Stimulated activated CD8-positive, alpha-beta memory T cell treated with anti-CD3 and anti-CD28 coated beads, Interleukin-4, amount 100 ng/mL, for 4 hours (primary cell): ENCODE measurements around the gene GLI2.

Experiments
- DNase-seq, 2 donors: peaks; one replicate each; pipeline ENCODE4 v3.0.0-alpha.2; 2020; ENCODE audit warnings: low read depth in 2 of 2, low spot score in 1 of 2

Gene GLI2

DNA sequence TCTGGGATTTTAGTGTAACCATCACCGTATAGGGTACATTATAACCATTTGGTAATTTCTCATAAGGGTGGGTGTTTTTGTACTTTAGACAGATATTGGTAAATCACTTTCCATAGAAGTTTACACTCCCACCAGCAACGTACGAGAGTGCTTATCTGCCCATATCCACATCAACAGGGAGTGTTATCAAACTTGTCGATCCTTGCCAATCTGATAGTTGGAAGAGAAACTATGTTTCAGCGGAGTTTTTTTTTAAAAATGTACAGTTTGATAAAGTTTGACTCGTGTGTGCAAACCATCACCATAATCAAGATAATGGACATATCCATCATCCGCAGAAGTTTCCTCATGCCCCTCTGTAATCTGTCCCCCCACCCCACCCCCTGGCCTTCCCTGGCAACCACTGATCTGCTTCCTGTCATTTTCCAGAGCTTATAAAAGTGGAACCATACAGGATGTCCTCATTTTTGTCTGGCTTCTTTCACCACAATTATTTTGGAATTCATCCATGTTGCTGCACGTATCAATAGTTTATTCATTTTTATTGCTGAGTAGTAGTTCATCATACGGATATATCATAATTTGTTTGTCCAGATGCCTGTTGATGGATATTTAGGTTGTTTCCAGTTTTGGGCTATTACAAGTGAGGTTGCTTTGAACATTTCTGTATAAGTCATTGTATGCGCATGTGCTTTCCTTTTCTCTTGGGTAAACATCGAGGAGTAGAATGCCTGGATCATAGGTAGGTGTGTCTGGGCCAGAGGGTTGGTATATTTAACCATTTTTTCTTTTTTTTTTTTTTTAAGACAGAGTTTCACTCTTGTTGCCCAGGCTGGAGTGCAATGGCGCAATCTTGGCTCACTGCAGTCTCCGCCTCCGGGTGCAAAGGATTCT lies 18.6 kb downstream of the GLI2 start:
- DNase-seq, result no peak

DNA sequence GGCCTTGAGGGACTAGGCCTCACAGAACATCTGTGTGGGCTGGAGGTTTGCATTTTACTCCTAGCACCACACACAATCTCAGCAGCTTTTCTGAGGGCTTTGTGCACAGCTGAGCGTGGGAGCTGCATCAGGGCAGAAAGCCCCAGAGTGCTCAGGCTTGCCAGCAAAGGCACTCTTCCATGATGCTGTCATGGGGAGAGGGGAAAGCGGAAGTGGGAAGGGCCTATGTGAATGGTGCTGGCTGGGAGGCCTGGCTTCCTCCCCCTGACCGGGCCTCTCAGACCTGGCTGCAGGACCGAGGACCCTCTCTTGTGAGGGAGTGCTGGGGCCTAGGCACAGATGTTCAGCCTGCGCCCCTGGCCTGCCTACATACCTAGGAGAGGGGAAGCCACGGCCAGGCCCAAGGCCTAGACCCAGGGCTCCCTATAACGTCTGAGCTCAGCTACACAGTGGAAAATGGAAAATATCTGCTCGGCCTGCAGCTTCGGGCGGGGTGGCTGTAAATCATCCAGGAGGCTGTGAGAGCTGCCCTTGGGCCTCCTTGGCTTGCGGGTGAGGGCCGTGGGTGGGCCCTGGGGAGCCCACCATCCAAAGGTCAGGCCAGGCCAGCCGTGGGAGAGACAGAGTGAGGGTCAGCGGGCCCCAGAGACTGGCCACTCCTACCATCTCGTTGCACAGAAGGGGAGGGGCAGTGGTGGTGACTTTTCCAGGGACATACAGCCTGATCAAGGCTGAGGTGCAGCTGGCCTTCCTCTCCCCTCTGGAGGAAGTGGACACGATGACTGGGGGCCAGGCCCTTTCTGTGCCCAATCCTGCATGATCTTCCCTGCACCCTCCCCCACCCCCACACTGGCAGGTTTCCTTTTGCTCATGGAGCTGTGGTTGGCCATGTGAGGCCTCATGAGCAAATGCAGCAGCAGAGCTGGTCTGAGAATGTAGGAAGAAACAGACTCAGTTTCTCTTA lies 22.8 kb downstream of the GLI2 start:
- DNase-seq, result no peak

DNA sequence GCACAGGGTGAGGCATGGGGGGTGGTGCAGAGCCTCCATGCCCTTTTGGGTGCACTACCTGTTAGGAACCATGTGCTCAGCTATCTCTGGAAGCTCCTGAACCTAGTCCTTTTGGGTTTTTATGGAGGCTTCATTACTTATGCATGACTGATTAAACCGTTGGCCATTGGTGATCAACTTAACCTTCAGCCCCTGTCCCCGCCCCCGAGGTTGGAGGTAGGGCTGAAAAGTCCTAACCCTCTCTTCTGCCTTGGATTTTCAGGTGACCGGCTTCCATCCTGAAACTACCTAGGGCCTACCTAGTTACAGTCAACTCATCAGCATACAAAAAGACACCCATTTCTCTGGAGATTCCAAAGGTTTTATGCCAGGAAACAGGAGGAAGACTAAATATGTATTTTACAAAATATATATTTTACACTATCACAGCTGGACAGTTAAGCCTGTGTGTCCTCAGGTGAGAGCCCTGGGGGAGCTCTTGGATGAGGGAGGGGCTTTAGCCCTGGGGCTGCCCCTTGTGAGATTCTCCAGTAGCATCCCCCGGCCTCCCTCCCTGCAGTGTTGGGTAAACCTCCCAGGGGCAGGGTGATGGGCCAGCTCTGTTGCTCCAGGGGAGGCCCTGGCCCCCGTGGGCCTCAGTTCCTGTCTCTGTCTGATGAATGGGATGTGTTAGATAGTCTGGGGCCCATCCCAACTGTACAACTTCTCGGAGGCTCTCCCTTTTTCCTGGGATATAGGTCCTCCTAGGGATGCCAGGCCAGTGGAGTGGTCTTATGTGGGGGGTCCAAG lies 24.1 kb downstream of the GLI2 start:
- no peak for DNase-seq

DNA sequence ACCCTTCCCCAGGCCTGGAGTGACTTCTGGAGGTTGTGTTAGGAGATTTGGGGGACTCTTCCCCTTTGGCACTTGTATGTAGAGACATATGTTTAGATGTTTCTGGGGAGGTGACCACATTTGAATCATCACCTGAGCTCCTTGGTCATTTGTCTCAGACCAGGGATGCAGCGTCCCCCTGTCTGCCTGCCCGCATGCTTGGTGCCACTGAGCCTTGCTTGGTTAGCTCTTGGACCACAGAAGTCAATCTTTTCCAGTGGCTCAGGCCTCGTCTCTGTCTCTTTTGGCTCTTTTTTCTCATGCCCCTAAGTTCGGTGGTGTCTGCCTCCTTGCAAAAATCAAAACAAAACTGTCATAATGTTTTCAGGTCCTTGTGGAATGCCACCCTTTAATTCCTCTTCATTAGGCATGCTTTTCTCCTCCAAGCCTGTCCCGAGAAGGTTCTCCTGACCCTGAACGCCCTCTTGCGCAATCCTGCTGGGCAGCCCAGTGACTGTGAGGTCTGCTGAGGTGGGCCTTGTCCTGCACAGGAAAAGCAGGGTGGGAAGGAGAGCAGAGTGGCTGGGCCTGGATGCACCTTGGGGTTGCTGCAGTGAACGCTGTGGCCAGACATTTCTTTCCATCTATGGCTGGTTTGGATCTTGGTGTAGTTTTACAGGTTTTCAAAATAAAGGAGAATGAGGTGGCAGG lies 24.9 kb downstream of the GLI2 start:
- no peak for DNase-seq

DNA sequence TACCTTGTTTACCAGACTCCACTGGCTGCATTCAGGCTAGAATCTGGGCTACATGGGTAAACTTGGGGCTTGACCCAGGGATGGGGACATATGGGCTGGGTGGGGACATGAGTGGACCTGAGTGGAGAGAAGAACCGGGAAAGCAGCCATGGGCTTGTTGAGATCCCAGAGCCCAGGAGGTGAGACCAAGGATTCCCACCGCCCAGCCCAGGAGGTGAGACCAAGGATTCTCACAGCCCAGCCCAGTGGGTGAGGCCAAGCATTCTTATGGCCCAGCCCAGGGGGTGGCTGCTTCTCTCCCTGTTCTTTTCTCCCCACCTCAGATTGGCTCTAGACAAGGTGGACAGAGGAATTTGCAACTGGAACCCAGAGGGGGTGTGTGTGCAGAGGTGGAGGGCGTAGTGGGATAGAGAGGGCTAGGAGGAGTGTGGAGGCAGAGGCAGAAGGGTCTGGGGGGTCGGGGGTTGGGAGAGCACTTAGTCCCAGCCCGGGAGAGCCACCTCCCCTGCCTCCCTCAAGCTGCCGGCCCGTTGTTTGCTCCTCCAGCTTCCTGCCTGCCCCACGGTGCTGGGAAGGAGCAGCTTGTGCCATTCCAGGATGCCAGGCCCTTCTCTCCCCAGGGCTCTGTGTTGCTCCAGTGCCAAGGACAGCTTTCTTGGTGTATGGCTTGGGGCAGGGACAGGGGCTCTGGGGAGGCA lies 25.6 kb downstream of the GLI2 start:
- DNase-seq, result no peak

DNA sequence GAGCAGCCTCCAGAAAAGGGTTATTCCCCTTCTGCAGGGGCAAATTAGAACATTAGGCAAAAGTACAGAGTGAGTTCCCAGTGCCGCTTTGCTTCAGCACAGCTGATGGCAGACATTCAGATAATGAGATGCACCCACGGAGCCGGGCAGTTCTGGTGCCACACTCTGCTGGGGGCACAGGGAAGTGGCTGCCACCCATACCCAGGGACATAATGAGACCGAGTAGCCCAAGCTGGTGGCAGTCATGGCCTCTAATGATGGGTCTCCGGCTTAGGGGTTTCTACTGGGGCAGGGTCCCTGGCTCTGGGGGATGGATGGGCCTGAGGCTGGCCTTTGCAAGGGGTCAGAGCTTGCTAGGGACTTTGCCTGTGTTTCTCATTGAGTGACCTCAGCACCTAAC lies 26.2 kb downstream of the GLI2 start:
- no peak for DNase-seq

DNA sequence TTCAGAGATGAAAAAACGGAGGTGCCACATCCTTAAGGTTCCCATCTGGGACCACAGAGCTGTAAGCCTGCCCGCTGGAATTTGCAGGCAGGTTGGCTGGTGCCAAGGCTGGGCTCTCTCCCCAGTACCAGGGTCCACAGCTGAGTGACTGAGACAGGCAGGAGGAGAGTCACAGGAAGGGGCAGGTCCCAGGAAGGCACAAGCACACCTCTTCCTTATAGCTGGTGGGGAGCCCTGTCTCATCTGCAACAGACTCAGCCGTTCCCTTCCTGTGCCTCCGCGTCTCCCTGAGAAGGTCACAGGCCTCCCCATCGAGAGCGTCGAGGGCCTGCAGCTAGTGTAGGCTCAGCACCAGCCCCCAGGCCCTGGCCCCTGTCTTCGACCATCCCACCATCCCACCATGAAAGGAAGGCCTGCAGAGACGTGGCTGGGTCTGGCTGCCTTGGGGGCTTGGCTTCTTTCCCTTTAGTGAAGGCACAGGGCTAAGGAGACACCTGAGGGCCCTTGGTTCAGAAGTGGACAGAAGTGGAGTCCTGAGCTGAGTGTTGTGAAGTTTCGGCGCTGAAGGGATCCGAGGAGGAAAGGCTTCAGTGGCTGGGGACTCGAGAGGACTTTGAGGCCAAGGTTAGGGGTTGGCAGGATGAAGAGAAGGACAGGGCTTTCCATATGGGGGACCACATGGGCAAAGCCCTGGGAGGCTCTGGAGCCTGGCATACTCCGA lies 26.8 kb downstream of the GLI2 start:
- DNase-seq, result no peak

DNA sequence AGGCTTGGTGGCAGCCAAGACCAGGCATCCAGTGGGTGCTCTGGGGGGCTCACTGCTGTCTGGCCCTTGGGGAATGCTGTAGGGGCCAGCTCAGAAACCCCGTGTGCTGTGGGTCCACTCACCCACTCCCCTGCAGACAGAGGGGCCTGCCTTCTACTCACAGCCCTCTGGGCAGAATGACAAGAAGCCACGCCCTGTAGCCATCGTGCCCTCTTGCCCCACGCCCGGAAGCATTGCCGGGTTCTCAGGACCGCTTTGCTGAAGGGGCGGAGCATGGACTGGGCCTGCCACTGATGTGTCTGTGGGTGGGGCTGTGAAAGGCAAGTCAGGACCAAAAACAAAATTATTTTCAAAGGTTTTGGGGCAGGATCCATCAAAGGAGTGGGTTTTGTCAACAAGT lies 27.8 kb downstream of the GLI2 start:
- DNase-seq, result no peak

DNA sequence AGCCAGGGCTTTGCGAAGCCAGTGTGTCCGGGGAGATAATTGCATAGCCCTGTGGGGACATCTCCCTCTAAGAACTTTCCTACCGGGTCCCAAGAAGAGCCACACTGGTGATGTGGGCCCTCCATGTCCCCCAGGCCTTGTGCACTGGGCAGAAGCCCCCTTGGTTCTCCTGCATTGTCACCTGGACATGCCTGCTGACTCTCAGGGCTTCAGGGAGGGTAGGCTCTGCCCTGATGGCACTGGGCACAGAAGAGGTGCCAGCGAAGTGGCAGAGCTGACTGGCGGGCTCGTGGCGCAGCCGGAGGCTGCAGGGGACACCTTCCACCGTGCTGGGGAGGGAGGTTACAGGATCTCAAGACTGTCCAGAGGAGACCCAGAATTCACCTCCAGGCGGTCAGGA lies 28.3 kb downstream of the GLI2 start:
- DNase-seq, result no peak

DNA sequence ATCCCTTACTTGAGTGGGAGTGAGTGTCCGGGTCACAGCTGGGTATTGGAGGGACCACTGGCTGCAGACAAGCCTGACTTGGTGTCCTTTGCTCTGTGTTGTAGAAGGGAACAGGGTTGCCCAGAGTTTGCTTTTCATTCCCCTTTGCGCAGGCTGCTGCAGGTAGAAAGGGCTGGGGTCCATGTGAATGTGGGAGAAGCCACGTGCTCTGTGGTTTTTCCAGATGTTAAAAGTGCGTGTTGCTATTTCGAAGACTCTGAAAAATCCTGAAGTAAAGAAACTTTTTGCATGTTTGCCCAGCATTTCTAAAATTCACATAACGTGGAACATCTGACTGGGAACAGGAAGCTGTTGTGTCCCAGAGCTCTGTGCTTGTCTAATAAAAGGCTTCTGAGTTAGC lies 28.8 kb downstream of the GLI2 start:
- DNase-seq, result no peak

DNA sequence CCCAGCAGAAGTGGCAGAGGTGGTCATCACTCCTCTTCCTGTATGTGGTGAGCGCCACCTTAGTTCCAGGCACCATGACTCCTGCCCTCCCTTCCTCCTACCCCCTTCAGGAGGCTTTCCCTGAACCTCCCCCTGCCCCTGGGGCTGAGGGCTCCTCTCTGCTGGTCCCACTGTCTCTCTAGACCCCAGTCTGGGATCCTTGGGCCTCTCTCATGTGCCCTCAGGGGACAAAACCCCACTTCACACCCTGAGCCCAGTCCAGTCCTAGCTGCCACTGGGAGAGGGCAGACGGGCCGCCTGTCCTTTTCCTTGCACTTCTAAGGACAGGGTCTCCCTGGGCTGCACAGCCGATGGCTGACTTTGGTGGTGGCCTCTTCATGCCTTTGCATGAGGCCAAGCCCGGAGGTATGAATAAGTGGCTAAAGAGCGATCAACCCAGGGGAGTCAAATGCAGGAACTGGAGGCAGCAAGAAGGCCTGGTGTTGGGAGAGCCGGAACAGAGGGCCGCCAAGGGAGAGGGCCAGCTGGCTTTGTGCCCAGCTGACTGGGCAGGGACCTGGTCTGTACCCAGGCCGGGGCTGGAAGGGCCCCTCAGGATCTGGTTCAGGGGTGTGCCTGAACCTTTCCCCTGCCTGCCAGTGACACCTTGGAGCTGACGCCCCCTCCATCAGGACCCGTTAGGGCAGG lies 29.5 kb downstream of the GLI2 start:
- DNase-seq, result no peak

DNA sequence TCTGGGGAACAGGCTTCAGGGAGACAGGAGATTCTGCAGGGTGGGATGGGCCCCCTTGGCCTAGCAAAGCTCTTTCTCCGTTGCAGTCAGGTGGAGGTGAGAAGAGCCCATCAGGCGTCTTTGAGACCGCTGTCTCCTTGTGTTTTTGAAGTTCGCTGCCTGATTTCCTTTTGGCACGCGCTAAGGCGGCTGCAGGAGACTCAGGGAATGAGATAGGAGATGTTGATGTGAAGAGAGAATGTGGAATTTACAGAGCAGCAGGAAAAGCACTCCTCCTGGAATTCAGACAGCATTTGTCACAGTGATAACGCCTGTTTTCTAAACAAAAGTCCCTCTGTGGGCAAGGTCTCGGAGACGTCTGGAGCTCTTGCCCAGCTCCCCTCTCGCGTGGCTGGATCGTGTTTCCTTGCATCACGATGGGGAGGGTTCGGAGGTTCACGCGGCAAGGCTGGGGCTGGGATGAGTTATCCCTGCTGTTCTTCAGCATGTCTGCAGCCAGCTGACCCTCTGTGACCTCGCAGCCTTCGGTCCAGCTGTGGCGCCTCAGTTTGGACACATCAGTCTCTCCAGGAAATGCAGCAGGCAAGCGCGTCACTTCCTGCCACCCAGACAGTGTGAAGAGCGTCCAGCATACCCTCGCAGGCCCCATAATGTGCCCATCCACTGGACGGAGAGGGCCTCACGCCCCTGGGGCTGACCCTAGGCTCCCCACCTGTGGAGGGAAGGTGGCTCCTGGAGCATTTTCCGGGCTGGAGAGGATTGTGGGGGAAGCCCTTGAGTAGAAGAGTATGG lies 30.2 kb downstream of the GLI2 start:
- DNase-seq, result no peak

DNA sequence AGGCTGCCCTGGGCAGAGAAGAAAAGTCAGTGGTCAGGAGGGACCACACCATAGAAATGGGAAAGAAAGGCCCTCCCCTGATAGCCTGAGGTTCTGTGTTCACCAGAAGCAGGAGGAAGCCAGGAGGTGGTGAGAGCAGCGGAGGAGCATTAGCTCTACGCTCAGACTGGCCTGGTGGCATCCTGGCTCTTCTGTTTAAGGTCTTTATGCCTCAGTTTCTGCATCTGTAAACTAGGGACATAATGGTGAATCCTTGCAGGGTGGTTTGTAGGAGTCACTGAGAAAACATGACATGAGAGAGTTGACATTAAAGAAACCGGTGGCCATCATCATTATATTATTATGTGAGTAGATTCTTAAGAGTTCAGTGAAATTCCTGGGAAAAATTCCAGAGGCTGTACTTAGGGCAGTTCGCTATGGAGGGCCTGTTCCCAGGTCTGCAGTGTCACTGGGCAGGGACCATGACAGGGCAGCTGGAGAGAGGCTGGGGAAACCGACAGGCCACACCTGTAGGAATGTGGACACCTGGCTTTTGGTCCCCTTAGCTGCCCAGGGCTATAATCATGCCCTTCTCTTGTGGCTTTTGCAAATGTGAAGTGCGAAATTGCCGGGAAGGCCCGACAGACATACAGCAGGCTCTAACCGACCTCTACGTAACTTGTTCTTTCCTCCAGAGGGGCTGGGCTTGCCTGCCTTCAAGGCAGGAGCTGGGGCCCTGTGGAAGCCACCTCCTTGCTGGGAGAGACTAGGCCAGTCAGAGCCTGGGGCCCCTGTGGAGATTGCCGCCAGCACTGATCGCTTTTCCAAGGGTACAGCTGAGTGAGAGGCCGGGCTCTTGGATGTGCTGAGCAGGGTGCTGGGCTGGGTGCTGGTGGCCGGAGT lies 31.0 kb downstream of the GLI2 start:
- no peak for DNase-seq

DNA sequence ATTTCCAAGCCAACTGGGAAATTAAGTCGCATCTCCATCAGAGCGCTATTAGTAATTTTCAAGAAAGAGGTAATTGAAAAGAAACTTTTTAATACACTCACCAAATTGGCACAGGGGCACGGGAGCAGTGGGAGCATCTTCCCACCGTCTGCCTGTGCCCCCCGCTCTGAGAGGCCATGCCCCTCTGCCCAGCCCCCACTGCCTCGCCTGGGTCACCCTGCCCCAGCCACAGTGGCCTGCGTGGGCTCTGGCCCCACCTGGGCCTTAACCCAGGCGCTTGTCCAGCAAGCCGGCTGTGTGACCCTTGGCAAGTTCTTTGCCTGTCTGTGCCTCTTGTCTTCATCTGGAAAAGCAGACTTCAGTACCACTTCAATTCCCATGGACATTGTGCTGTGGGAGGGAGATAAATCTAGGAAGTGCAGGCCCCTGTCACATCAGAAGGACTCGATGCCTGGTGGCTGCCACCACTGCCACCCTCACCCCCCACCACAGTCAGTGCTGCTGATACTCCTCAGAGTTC lies 31.9 kb downstream of the GLI2 start:
- no peak for DNase-seq

DNA sequence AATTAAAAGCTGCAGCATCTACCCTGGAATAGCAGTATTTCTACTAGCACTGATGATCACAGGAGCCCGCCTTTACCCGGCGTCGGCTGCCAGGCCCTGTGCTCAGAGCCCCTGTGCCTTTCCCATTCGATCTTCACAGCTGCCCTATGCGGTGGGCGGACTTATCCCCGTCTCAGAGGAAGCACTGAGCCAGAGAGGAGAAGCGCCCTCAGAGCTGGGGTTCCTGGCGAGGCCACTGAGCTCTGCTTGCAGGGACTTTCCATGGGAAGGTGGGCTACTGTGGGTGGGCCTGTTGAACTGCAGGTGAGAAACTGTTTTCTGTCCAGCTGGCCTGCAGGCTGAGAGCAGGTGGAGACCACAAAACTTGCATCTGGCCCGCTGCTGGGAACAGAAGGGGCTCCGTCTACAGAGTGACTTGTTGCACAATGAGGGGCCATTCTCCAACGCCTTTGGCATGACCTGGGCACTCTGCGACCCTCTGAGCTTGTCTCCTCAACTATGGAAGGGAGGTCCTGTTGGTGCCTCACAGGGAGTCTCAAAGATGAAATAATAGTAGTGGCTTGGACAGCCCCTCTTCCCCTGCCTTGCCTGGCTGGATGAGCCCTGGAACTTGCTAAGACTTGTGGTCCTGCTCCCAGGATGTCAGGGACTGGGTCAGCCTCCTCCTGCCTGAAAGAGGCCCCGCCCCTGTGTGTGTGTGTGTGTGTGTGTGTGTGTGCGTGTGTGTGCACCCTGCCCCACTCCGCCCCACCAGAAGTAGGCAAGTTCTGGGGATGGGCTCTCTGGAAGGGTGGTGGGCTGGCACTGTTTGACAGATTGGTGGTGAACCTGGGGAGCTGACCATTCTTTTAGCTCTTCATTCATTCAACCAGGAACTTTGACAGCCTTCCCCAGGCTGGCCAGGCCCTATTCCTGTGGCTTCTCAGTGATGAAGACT lies 32.7 kb downstream of the GLI2 start:
- no peak for DNase-seq
